ENCODE data around the gene BIN1. TPM values are rescaled to one million over a fixed set of nuclear protein-coding genes. Genes with fewer than 3 reads are reported as not detected.

The BIN1 gene
- total RNA-seq, 1 experiment from 2014 or later: 198 TPM

- TF ChIP-seq, protein P1, sequence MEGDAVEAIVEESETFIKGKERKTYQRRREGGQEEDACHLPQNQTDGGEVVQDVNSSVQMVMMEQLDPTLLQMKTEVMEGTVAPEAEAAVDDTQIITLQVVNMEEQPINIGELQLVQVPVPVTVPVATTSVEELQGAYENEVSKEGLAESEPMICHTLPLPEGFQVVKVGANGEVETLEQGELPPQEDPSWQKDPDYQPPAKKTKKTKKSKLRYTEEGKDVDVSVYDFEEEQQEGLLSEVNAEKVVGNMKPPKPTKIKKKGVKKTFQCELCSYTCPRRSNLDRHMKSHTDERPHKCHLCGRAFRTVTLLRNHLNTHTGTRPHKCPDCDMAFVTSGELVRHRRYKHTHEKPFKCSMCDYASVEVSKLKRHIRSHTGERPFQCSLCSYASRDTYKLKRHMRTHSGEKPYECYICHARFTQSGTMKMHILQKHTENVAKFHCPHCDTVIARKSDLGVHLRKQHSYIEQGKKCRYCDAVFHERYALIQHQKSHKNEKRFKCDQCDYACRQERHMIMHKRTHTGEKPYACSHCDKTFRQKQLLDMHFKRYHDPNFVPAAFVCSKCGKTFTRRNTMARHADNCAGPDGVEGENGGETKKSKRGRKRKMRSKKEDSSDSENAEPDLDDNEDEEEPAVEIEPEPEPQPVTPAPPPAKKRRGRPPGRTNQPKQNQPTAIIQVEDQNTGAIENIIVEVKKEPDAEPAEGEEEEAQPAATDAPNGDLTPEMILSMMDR (IDR thresholded peaks at IDR 0.05; ENCODE audit: insufficient read depth in 1 of 2, low read depth in 1 of 2, low read length in 1 of 2, severe bottlenecking in 1 of 2, unreplicated experiment in 1 of 2): no peak
- Histone ChIP-seq H3K4me3 (ENCODE audit: low read depth, low read length) (no peak overlapping the region), H3K36me3 (ENCODE audit: control insufficient read depth, insufficient read depth, low read length) (peaks cover 6% of the 10 kb centered on the region), H3K9me3 (no peaks in the 10 kb centered on the region), H3K27me3 (replicated peaks; ENCODE audit: control insufficient read depth, insufficient read depth, low read length) (no peaks in the 10 kb centered on the region), H3K4me1 (peaks cover 83% of the 10 kb centered on the region)
- ChIA-PET CTCF (interaction anchor here (1.4 to 2.2 kb wide), 3 partner anchors 16 kb away, joined by 6 to 9 read pairs (median 6); no protein-coding TSS in a partner anchor), POLR2A (interaction anchor here (0.5 kb wide), 1 partner anchor 46 kb away, joined by 3 read pairs; no protein-coding TSS in a partner anchor)
- BruUV-seq (replicated peaks): no TSS peak
- Mint-ChIP-seq H3K9me3 (ENCODE audit: unreplicated experiment) (no peaks in the 10 kb centered on the region), H3K4me1 (ENCODE audit: low read depth, unreplicated experiment) (peaks cover 43% of the 10 kb centered on the region), H3K27me3 (ENCODE audit: insufficient read depth, unreplicated experiment) (no peaks in the 10 kb centered on the region), H3K27ac (ENCODE audit: unreplicated experiment) (peak overlapping the region; percentile 93), H3K36me3 (ENCODE audit: insufficient read depth, unreplicated experiment) (peaks cover 68% of the 10 kb centered on the region), H3K4me3 (ENCODE audit: unreplicated experiment) (no peak overlapping the region)
- DNase-seq: no peak
- intact Hi-C loops (cut with micrococcal nuclease; ENCODE audit: unreplicated experiment): loop anchor here (2.0 kb wide), 1 partner anchor 15 kb away; no protein-coding TSS in a partner anchor
Observed at GRCh38 chr2:127083819-127084503, 23.0 kb downstream of the BIN1 start.

DNA sequence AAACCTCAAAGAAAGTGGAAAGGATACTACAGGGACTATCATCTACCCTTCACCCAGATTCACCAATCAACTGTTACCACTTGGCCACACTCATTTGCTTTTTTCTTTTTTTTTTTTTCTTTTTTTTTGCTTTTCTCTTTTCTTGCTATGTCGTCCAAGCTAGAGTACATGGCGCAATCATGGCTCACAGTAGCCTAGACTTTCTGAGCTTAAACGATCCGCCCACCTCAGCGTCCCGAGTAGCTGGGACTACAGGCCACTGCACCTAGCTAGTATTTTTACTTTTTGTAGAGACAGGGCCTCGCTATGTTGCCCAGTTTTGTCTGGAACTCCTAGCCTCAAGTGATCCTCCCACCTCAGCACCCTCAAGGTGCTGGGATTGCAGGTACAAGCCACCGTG lies 24.0 kb downstream of the BIN1 start:
- DNase-seq: no peak
- Histone ChIP-seq H3K4me1 (peaks cover 81% of the 10 kb centered on the region), H3K4me3 (ENCODE audit: low read depth, low read length) (no peak overlapping the region), H3K27me3 (replicated peaks; ENCODE audit: control insufficient read depth, insufficient read depth, low read length) (no peaks in the 10 kb centered on the region), H3K9me3 (no peaks in the 10 kb centered on the region), H3K36me3 (ENCODE audit: control insufficient read depth, insufficient read depth, low read length) (peaks cover 6% of the 10 kb centered on the region)
- no TSS peak for BruUV-seq (replicated peaks)
- TF ChIP-seq, protein P1 (IDR thresholded peaks at IDR 0.05; ENCODE audit: insufficient read depth in 1 of 2, low read depth in 1 of 2, low read length in 1 of 2, severe bottlenecking in 1 of 2, unreplicated experiment in 1 of 2): no peak
- ChIA-PET POLR2A (no interaction called here), CTCF (interaction anchor here (1.4 kb wide), 1 partner anchor 15 kb away, joined by 6 read pairs; no protein-coding TSS in a partner anchor)
- Mint-ChIP-seq H3K4me1 (ENCODE audit: low read depth, unreplicated experiment) (peaks cover 43% of the 10 kb centered on the region), H3K36me3 (ENCODE audit: insufficient read depth, unreplicated experiment) (peaks cover 58% of the 10 kb centered on the region), H3K9me3 (ENCODE audit: unreplicated experiment) (no peaks in the 10 kb centered on the region), H3K27ac (ENCODE audit: unreplicated experiment) (peak overlapping the region; percentile 56), H3K27me3 (ENCODE audit: insufficient read depth, unreplicated experiment) (no peaks in the 10 kb centered on the region), H3K4me3 (ENCODE audit: unreplicated experiment) (no peak overlapping the region)
- intact Hi-C loops (cut with micrococcal nuclease; ENCODE audit: unreplicated experiment): no loop called here

- H3K27me3 ChIP-seq (replicated peaks; ENCODE audit: control insufficient read depth, insufficient read depth, low read length): no peaks in the 10 kb centered on the region
- no peaks in the 10 kb centered on the region for H3K9me3 ChIP-seq
- Mint-ChIP-seq H3K27me3 (ENCODE audit: insufficient read depth, unreplicated experiment) (no peaks in the 10 kb centered on the region), H3K4me3 (ENCODE audit: unreplicated experiment) (no peak overlapping the region), H3K27ac (ENCODE audit: unreplicated experiment) (peak overlapping the region; percentile 56), H3K4me1 (ENCODE audit: low read depth, unreplicated experiment) (peaks cover 47% of the 10 kb centered on the region), H3K36me3 (ENCODE audit: insufficient read depth, unreplicated experiment) (peaks cover 50% of the 10 kb centered on the region), H3K9me3 (ENCODE audit: unreplicated experiment) (no peaks in the 10 kb centered on the region)
- ChIA-PET POLR2A (no interaction called here), CTCF (interaction anchor here (1.4 kb wide), 1 partner anchor 14 kb away, joined by 6 read pairs; no protein-coding TSS in a partner anchor)
- H3K4me3 ChIP-seq (ENCODE audit: low read depth, low read length): no peak overlapping the region
- no peak for DNase-seq
- peaks cover 6% of the 10 kb centered on the region for H3K36me3 ChIP-seq (ENCODE audit: control insufficient read depth, insufficient read depth, low read length)
- TF ChIP-seq, protein P1 (IDR thresholded peaks at IDR 0.05; ENCODE audit: insufficient read depth in 1 of 2, low read depth in 1 of 2, low read length in 1 of 2, severe bottlenecking in 1 of 2, unreplicated experiment in 1 of 2): no peak
- peaks cover 75% of the 10 kb centered on the region for H3K4me1 ChIP-seq
- no TSS peak for BruUV-seq (replicated peaks)
- intact Hi-C loops (cut with micrococcal nuclease; ENCODE audit: unreplicated experiment): no loop called here
Observed at GRCh38 chr2:127081826-127082633, 24.9 kb downstream of the BIN1 start.

All from Caco-2 (cell line).